Fibroblast of mammary gland (primary cell): ENCODE results near the gene TCEAL6.
"Not testable (repeated sequence)": the region's sequence is repeated elsewhere in the genome, so short reads cannot be mapped to it uniquely, and the experiment has no call there.

Experiments
- DNase-seq: peaks from one replicate; pipeline ENCODE4 v3.0.0-alpha.2; 2010; ENCODE audit warnings: low read depth
- H3K4me3 ChIP-seq: 2 replicates; pipeline ENCODE4 v1.5.1; 2011; ENCODE audit warnings: low read depth, mild to moderate bottlenecking, low read length, moderate library complexity; ENCODE audit not compliant: control insufficient read depth
- CTCF ChIP-seq: conservative IDR thresholded peaks from 2 replicates; pipeline ENCODE4 v1.5.1; 2011; ENCODE audit warnings: low read depth, low read length, inconsistent platforms; ENCODE audit not compliant: control insufficient read depth, insufficient read depth

TCEAL6 gene

GRCh38 chrX:102129473-102129872, 12.8 kb downstream of the TCEAL6 start:
- DNase-seq: peak; percentile 7
- H3K4me3 ChIP-seq: no peak overlapping the region
- peak; percentile 42 for TF ChIP-seq CTCF

GRCh38 chrX:102126863-102127262, 15.4 kb downstream of the TCEAL6 start:
- TF ChIP-seq CTCF: no peak
- no peak overlapping the region for H3K4me3 ChIP-seq
- no peak for DNase-seq

GRCh38 chrX:102126080-102126818, 16.0 kb downstream of the TCEAL6 start:
- not testable (repeated sequence) for DNase-seq, H3K4me3 ChIP-seq

GRCh38 chrX:102125436-102125835, 16.8 kb downstream of the TCEAL6 start, which contains the start of gene TCEAL2:
TSS of gene TCEAL2 (plus strand) at chrX:102125679. CDS start at chrX:102126831, 1,152 bp downstream.
- not testable (repeated sequence) for H3K4me3 ChIP-seq, DNase-seq

GRCh38 chrX:102125014-102125413, 17.3 kb downstream of the TCEAL6 start:
- DNase-seq, H3K4me3 ChIP-seq: not testable (repeated sequence)

- TF ChIP-seq CTCF: no peak
- DNase-seq: no peak
- no peak overlapping the region for H3K4me3 ChIP-seq
Measured at GRCh38 chrX:102115748-102116147, 26.5 kb downstream of the TCEAL6 start.

- no peak for TF ChIP-seq CTCF
- no peak overlapping the region for H3K4me3 ChIP-seq
- no peak for DNase-seq
Measured at GRCh38 chrX:102113367-102113766, 28.9 kb downstream of the TCEAL6 start.
